Uterus (tissue), 4 donors: ENCODE measurements around the gene DLST. TPM values are rescaled to one million over a fixed set of nuclear protein-coding genes. Genes with fewer than 3 reads are reported as not detected.

Experiments used
- DNase-seq, 2 donors: peaks; one replicate each; pipeline ENCODE4 v3.0.0-alpha.2; 2019 to 2020
- H3K27ac ChIP-seq, 2 donors: fragments of 200-600 bp; sonication (generic); 1 replicate in 1 of 2; 2 replicates in 1 of 2; pipeline ENCODE4 v1.5.1; 2016 to 2018
- H3K27me3 ChIP-seq, 2 donors: fragments of 200-600 bp; sonication (generic); one replicate each; pipeline ENCODE4 v1.5.1; 2018 to 2019; ENCODE audit warnings: control low read depth in 1 of 2
- H3K36me3 ChIP-seq, 2 donors: fragments of 200-600 bp; sonication (generic); one replicate each; pipeline ENCODE4 v1.5.1; 2019; ENCODE audit warnings: control low read depth in 1 of 2
- H3K4me1 ChIP-seq, 2 donors: fragments of 200-600 bp; sonication (generic); one replicate each; pipeline ENCODE4 v1.5.1; 2018 to 2019; ENCODE audit warnings: control low read depth in 1 of 2
- H3K4me3 ChIP-seq, 2 donors: fragments of 200-600 bp; sonication (generic); 1 replicate in 1 of 2; 2 replicates in 1 of 2; pipeline ENCODE4 v1.5.1; 2018 to 2019; ENCODE audit warnings: mild to moderate bottlenecking in 1 of 2
- H3K9me3 ChIP-seq, 2 donors: fragments of 200-600 bp; sonication (generic); one replicate each; pipeline ENCODE4 v1.5.1; 2019; ENCODE audit warnings: control low read depth in 1 of 2
- CTCF ChIP-seq, 4 experiments: fragments of 200-600 bp in 2 of 4; fragments of 450-650 bp in 2 of 4; sonication (generic) in 2 of 4; IDR thresholded peaks; one replicate each; pipeline ENCODE4 v1.5.1; 2016 to 2019; ENCODE audit warnings: antibody characterized with exemption in 4 of 4, mild to moderate bottlenecking in 2 of 4, moderate library complexity in 1 of 4
- POLR2A ChIP-seq, 2 donors: fragments of 450-650 bp; IDR thresholded peaks; one replicate each; pipeline ENCODE4 v1.6.1; 2016; ENCODE audit warnings: antibody characterized with exemption in 2 of 2, mild to moderate bottlenecking in 1 of 2, moderate library complexity in 1 of 2
- intact Hi-C: fragments of 100-400 bp; cut with DNase I; formaldehyde crosslinking; loops from one replicate; pipeline ENCODE4 v1.15.1; 2023; ENCODE audit warnings: low total_unique reads
- total RNA-seq, 4 donors: library from RNA; depleted of rRNA in 3 of 4; stranded (reverse); fragments of >200 nt in 3 of 4; gene quantifications; one replicate each; pipeline versions ENCODE4 v1.1.0 to v1.2.4, GENCODE V29; 2014 to 2023
- donor health status: DM: yes; HTN: yes; CAD: no.

Gene DLST
- total RNA-seq, 4 donors from 2014 or later: 31.8 to 77.2 (median 62.7) TPM

DNA sequence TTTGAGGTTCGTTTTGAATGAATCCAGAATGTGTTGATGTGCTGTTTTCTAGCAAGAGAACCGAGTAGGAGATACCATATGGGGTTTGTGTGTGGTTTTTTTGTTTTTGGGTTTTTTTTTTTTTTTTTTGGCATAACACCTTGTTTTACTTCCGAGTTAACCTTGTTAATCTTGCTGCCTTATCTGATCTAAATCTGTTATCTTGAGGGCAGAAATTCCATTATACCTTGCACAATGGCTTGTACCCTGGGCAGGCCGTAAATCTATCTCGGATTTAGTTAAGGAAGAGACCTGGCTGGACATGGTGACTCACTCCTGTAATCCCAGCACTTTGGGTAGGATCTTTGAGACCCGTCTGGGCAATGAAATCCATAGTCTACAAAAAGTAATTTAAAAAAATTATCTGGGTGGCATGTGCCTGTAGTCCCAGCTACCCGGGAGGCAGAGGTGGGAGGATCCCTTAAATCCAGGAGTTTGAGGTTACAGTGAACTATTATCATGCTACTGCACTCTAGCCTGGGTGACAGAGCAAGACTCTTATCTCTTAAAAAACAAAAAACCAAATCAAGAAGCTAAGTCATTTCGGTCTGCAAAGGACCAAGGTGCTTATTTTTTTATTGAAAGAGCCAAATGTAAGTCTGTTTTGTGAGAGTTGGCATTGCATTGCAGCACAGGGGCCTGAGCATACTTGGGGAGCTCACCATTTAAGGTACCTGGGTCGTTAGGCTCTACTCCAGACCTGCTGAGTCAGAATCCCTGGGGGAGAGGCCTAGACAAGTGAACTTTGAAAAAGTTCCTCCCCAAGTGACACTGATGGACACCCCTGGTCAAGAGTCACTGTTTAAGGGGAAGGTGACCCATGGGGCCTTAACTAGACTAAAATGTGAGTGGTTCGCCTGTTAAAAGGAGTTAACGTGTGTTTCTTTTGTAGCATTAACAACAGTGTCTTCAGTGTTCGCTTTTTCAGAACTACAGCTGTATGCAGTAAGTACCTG is 6.7 kb downstream of the DLST start:
- intact Hi-C loops: no loop called here
- Histone ChIP-seq H3K36me3 (no peaks in the 10 kb centered on the region), H3K27ac (no peak overlapping the region), H3K4me1 (peaks cover 4 to 8% of the 10 kb centered on the region in 2 donors), H3K9me3 (no peaks in the 10 kb centered on the region), H3K4me3 (no peak overlapping the region), H3K27me3 (no peaks in the 10 kb centered on the region)
- TF ChIP-seq POLR2A (IDR thresholded peaks at IDR 0.05) (no peak), CTCF (IDR thresholded peaks at IDR 0.05) (no peak)
- DNase-seq: no peak

DNA sequence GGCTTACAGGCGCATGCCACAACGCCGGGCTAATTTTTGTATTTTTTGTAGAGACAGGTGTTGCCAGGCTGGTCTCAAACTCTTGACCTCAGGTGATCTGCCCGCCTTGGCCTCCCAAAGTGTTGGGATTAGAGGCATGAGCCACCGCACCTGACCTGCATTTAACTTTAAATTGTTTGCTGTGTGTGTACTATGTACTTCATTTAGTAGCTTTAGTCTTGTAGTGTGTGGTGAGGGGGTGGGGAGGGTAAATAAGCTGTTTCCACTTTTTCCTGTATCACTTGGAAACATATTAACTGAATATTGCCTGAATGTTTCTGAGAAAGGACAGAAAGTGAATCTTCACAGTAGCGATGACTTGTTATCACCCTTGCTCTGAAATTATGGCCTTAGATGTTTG is 8.5 kb downstream of the DLST start:
- H3K9me3 ChIP-seq: no peaks in the 10 kb centered on the region
- no peak overlapping the region for H3K4me3 ChIP-seq
- TF ChIP-seq CTCF (IDR thresholded peaks at IDR 0.05) (no peak), POLR2A (IDR thresholded peaks at IDR 0.05) (no peak)
- intact Hi-C loops: no loop called here
- DNase-seq: no peak
- H3K27me3 ChIP-seq: no peaks in the 10 kb centered on the region
- H3K4me1 ChIP-seq: no peaks in the 10 kb centered on the region
- no peak overlapping the region for H3K27ac ChIP-seq
- H3K36me3 ChIP-seq: no peaks in the 10 kb centered on the region

GRCh38 chr14:74891870-74892269 is 10.2 kb downstream of the DLST start:
- Histone ChIP-seq H3K27me3 (no peaks in the 10 kb centered on the region), H3K9me3 (no peaks in the 10 kb centered on the region), H3K27ac (no peak overlapping the region), H3K4me1 (no peaks in the 10 kb centered on the region), H3K36me3 (no peaks in the 10 kb centered on the region), H3K4me3 (no peak overlapping the region)
- DNase-seq: no peak
- no peak for TF ChIP-seq POLR2A (IDR thresholded peaks at IDR 0.05)
- TF ChIP-seq CTCF (IDR thresholded peaks at IDR 0.05): no peak
- intact Hi-C loops: no loop called here

GRCh38 chr14:74892745-74893144 is 11.0 kb downstream of the DLST start:
- intact Hi-C loops: no loop called here
- Histone ChIP-seq H3K27ac (no peak overlapping the region), H3K36me3 (no peaks in the 10 kb centered on the region), H3K9me3 (no peaks in the 10 kb centered on the region), H3K27me3 (no peaks in the 10 kb centered on the region), H3K4me1 (no peaks in the 10 kb centered on the region), H3K4me3 (no peak overlapping the region)
- TF ChIP-seq POLR2A (IDR thresholded peaks at IDR 0.05) (no peak), CTCF (IDR thresholded peaks at IDR 0.05) (no peak)
- DNase-seq: no peak

- H3K9me3 ChIP-seq: no peaks in the 10 kb centered on the region
- no peak overlapping the region for H3K27ac ChIP-seq
- H3K36me3 ChIP-seq: no peaks in the 10 kb centered on the region
- no peak for DNase-seq
- H3K27me3 ChIP-seq: no peaks in the 10 kb centered on the region
- H3K4me1 ChIP-seq: no peaks in the 10 kb centered on the region
- H3K4me3 ChIP-seq: no peak overlapping the region
- intact Hi-C loops: no loop called here
- TF ChIP-seq CTCF (IDR thresholded peaks at IDR 0.05) (no peak), POLR2A (IDR thresholded peaks at IDR 0.05) (no peak)
Measured at GRCh38 chr14:74893614-74894091, 11.9 kb downstream of the DLST start.
